ENCODE data around the gene RAI14. TPM values are rescaled to one million over a fixed set of nuclear protein-coding genes. Genes with fewer than 3 reads are reported as not detected.

The RAI14 gene
- total RNA-seq, 1 donor from 2014 or later, result 259 TPM

GRCh38 chr5:34870382-34870781 lies 214.3 kb downstream of the RAI14 start:
- H3K27ac Mint-ChIP-seq (ENCODE audit: unreplicated experiment), result no peak overlapping the region
- no peaks in the 10 kb centered on the region for H3K4me1 Mint-ChIP-seq (ENCODE audit: low read depth, unreplicated experiment)
- H3K4me3 Mint-ChIP-seq (ENCODE audit: unreplicated experiment), result no peak overlapping the region
- no peaks in the 10 kb centered on the region for H3K36me3 Mint-ChIP-seq (ENCODE audit: unreplicated experiment)
- DNase-seq, result no peak
- no peaks in the 10 kb centered on the region for H3K27me3 Mint-ChIP-seq (ENCODE audit: unreplicated experiment)
- no peak for TF ChIP-seq CTCF (IDR thresholded peaks at IDR 0.05; ENCODE audit: partially characterized antibody, unreplicated experiment)
- H3K9me3 Mint-ChIP-seq (ENCODE audit: unreplicated experiment), result no peaks in the 10 kb centered on the region

GRCh38 chr5:34876275-34876674 lies 220.1 kb downstream of the RAI14 start:
- Mint-ChIP-seq H3K36me3 (ENCODE audit: unreplicated experiment) (peaks cover 5% of the 10 kb centered on the region), H3K27ac (ENCODE audit: unreplicated experiment) (no peak overlapping the region), H3K4me3 (ENCODE audit: unreplicated experiment) (no peak overlapping the region), H3K4me1 (ENCODE audit: low read depth, unreplicated experiment) (no peaks in the 10 kb centered on the region), H3K27me3 (ENCODE audit: unreplicated experiment) (no peaks in the 10 kb centered on the region), H3K9me3 (ENCODE audit: unreplicated experiment) (peaks cover 2% of the 10 kb centered on the region)
- TF ChIP-seq CTCF (IDR thresholded peaks at IDR 0.05; ENCODE audit: partially characterized antibody, unreplicated experiment), result no peak
- DNase-seq, result no peak

- H3K27me3 Mint-ChIP-seq (ENCODE audit: unreplicated experiment), result peaks cover 2% of the 10 kb centered on the region
- H3K4me3 Mint-ChIP-seq (ENCODE audit: unreplicated experiment), result no peak overlapping the region
- no peak for TF ChIP-seq CTCF (IDR thresholded peaks at IDR 0.05; ENCODE audit: partially characterized antibody, unreplicated experiment)
- H3K9me3 Mint-ChIP-seq (ENCODE audit: unreplicated experiment), result peaks cover 2% of the 10 kb centered on the region
- no peak overlapping the region for H3K27ac Mint-ChIP-seq (ENCODE audit: unreplicated experiment)
- H3K4me1 Mint-ChIP-seq (ENCODE audit: low read depth, unreplicated experiment), result no peaks in the 10 kb centered on the region
- no peak for DNase-seq
- H3K36me3 Mint-ChIP-seq (ENCODE audit: unreplicated experiment), result peaks cover 5% of the 10 kb centered on the region
These were observed 225.1 kb downstream of the RAI14 start for GRCh38 chr5:34881246-34881645.

Other genes with a start within 250 kb of the RAI14 start
- gene TTC23L, start 182.8 kb downstream of the RAI14 start, total RNA-seq (ENCODE audit: unreplicated experiment), result 1.2 TPM

Measured in glutamatergic neuron (in vitro differentiated cells).